ENCODE results near the gene CACNA1E.

The CACNA1E gene

DNA sequence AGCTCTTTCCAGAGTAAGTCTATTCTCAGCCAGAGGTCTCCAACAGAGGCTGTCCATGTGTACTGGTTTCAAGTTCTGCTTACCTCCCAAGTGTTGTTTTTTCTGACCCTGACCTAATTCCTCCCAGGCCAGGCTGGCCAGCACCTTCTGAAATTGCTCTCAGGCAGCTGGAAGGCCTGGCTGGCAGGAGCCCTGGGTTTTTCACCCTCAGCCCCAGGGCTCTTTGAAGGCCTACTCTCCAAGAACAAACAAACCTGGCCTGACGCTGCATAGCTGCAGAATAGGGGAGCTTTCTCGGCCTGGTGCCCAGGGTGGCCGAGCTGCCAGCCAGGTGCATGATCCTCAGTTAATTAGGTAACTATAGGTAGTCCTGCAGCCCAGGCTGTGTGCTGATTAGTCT lies 147.5 kb downstream of the CACNA1E start:
- Histone ChIP-seq H3K4me2 (ENCODE audit: low read depth, low read length, poor library complexity, severe bottlenecking) (no peak overlapping the region), H4K20me1 (ENCODE audit: insufficient read depth, low read length, poor library complexity, severe bottlenecking) (no peaks in the 10 kb centered on the region)
- TF ChIP-seq EZH2phosphoT487 (IDR thresholded peaks at IDR 0.05; ENCODE audit: borderline replicate concordance): no peak
- TF ChIP-seq, protein P1, sequence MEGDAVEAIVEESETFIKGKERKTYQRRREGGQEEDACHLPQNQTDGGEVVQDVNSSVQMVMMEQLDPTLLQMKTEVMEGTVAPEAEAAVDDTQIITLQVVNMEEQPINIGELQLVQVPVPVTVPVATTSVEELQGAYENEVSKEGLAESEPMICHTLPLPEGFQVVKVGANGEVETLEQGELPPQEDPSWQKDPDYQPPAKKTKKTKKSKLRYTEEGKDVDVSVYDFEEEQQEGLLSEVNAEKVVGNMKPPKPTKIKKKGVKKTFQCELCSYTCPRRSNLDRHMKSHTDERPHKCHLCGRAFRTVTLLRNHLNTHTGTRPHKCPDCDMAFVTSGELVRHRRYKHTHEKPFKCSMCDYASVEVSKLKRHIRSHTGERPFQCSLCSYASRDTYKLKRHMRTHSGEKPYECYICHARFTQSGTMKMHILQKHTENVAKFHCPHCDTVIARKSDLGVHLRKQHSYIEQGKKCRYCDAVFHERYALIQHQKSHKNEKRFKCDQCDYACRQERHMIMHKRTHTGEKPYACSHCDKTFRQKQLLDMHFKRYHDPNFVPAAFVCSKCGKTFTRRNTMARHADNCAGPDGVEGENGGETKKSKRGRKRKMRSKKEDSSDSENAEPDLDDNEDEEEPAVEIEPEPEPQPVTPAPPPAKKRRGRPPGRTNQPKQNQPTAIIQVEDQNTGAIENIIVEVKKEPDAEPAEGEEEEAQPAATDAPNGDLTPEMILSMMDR (conservative IDR thresholded peaks at IDR 0.05; ENCODE audit: low read length): no peak

DNA sequence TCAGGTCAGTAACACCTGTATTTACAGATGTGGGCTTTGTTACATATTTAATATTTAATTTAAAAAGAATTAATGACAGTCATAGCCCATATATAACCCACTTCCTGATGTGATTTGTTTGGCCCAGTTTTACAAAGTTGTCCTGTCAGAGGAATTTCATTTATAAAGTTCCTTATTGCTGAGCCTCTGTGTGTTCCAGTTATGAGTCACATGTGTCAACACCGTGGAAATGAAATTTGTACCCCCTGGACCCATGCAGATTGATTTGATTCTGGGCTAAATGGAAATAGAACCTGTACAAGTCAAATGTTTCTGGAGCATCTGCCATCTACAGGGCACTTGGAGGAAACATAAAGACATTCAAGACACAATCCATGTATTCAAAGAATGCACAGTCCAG lies 149.2 kb downstream of the CACNA1E start:
- no peak overlapping the region for H2AFZ ChIP-seq (ENCODE audit: low read length)
- TF ChIP-seq, protein P1 (conservative IDR thresholded peaks at IDR 0.05; ENCODE audit: low read length): no peak
- TF ChIP-seq EZH2phosphoT487 (IDR thresholded peaks at IDR 0.05; ENCODE audit: borderline replicate concordance): no peak
- no peaks in the 10 kb centered on the region for H3K9me3 ChIP-seq (ENCODE audit: insufficient read depth, low read depth, low read length)
- no peak overlapping the region for H3K4me2 ChIP-seq (ENCODE audit: low read depth, low read length, poor library complexity, severe bottlenecking)
- H3K9me2 ChIP-seq (replicated peaks; ENCODE audit: low read depth, low read length): no peaks in the 10 kb centered on the region
- no peaks in the 10 kb centered on the region for H4K20me1 ChIP-seq (ENCODE audit: insufficient read depth, low read length, poor library complexity, severe bottlenecking)
- H3K9ac ChIP-seq (ENCODE audit: low read depth, low read length, poor library complexity, severe bottlenecking): no peak overlapping the region
- no peaks in the 10 kb centered on the region for H3K36me3 ChIP-seq (ENCODE audit: insufficient read depth, low read length)
- no peaks in the 10 kb centered on the region for H3K79me2 ChIP-seq (ENCODE audit: insufficient read depth, low read length)
- H3K4me1 ChIP-seq (ENCODE audit: insufficient read depth, low read length, poor library complexity, severe bottlenecking): no peaks in the 10 kb centered on the region
- H3F3A ChIP-seq (ENCODE audit: low read depth): no peaks in the 10 kb centered on the region
- no peaks in the 10 kb centered on the region for H3K27me3 ChIP-seq (ENCODE audit: insufficient read depth, low read length, poor library complexity, severe bottlenecking)
- H3K4me3 ChIP-seq (ENCODE audit: low read length, poor library complexity, severe bottlenecking): no peak overlapping the region

More for the DNA sequence above, 147.5 kb downstream of the CACNA1E start:
- H3K9ac ChIP-seq (ENCODE audit: low read depth, low read length, poor library complexity, severe bottlenecking): no peak overlapping the region
- no peaks in the 10 kb centered on the region for H3K36me3 ChIP-seq (ENCODE audit: insufficient read depth, low read length)
- no peaks in the 10 kb centered on the region for H3K9me2 ChIP-seq (replicated peaks; ENCODE audit: low read depth, low read length)
- no peaks in the 10 kb centered on the region for H3F3A ChIP-seq (ENCODE audit: low read depth)
- no peaks in the 10 kb centered on the region for H3K79me2 ChIP-seq (ENCODE audit: insufficient read depth, low read length)
- no peak overlapping the region for H3K4me3 ChIP-seq (ENCODE audit: low read length, poor library complexity, severe bottlenecking)
- H2AFZ ChIP-seq (ENCODE audit: low read length): no peak overlapping the region
- no peaks in the 10 kb centered on the region for H3K27me3 ChIP-seq (ENCODE audit: insufficient read depth, low read length, poor library complexity, severe bottlenecking)
- H3K4me1 ChIP-seq (ENCODE audit: insufficient read depth, low read length, poor library complexity, severe bottlenecking): no peaks in the 10 kb centered on the region
- H3K9me3 ChIP-seq (ENCODE audit: insufficient read depth, low read depth, low read length): no peaks in the 10 kb centered on the region

DNA sequence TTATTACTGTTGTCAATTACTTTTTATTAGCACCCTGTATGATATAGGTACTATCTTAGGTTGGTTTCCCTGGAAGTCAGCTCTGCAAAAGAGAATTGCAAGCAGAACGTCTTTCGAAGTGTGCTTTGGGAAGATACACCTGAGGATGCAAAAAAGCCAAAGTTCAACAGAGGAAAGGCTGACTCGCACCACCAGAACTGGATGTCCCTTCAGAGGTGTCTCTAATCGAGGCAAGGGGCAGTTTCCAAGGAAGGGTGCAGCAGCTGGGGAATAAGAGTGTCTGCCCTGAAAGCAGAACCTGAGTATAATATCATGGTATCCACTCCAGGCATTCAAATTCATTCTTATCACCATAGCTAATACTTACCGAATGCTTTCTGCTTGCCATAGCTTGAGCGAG lies 149.6 kb downstream of the CACNA1E start:
- H3K4me1 ChIP-seq (ENCODE audit: insufficient read depth, low read length, poor library complexity, severe bottlenecking): no peaks in the 10 kb centered on the region
- no peaks in the 10 kb centered on the region for H3F3A ChIP-seq (ENCODE audit: low read depth)
- no peaks in the 10 kb centered on the region for H3K79me2 ChIP-seq (ENCODE audit: insufficient read depth, low read length)
- H3K9ac ChIP-seq (ENCODE audit: low read depth, low read length, poor library complexity, severe bottlenecking): no peak overlapping the region
- no peak overlapping the region for H2AFZ ChIP-seq (ENCODE audit: low read length)
- no peak for TF ChIP-seq EZH2phosphoT487 (IDR thresholded peaks at IDR 0.05; ENCODE audit: borderline replicate concordance)
- TF ChIP-seq, protein P1 (conservative IDR thresholded peaks at IDR 0.05; ENCODE audit: low read length): no peak
- no peaks in the 10 kb centered on the region for H3K27me3 ChIP-seq (ENCODE audit: insufficient read depth, low read length, poor library complexity, severe bottlenecking)
- H3K36me3 ChIP-seq (ENCODE audit: insufficient read depth, low read length): no peaks in the 10 kb centered on the region
- no peaks in the 10 kb centered on the region for H4K20me1 ChIP-seq (ENCODE audit: insufficient read depth, low read length, poor library complexity, severe bottlenecking)
- H3K9me2 ChIP-seq (replicated peaks; ENCODE audit: low read depth, low read length): no peaks in the 10 kb centered on the region
- no peak overlapping the region for H3K4me3 ChIP-seq (ENCODE audit: low read length, poor library complexity, severe bottlenecking)
- no peak overlapping the region for H3K4me2 ChIP-seq (ENCODE audit: low read depth, low read length, poor library complexity, severe bottlenecking)
- H3K9me3 ChIP-seq (ENCODE audit: insufficient read depth, low read depth, low read length): no peaks in the 10 kb centered on the region

Measured in Loucy (cell line).